Stimulated activated CD4-positive, alpha-beta T cell treated with anti-CD3 and anti-CD28 coated beads, TNF-alpha, amount 100 ng/mL, for 48 hours (primary cell): ENCODE measurements around the gene VPS13C.

Experiments used
- DNase-seq, 3 donors: peaks; one replicate each; pipeline ENCODE4 v3.0.0-alpha.2; 2020; ENCODE audit warnings: low read depth in 3 of 3

The VPS13C gene

DNA sequence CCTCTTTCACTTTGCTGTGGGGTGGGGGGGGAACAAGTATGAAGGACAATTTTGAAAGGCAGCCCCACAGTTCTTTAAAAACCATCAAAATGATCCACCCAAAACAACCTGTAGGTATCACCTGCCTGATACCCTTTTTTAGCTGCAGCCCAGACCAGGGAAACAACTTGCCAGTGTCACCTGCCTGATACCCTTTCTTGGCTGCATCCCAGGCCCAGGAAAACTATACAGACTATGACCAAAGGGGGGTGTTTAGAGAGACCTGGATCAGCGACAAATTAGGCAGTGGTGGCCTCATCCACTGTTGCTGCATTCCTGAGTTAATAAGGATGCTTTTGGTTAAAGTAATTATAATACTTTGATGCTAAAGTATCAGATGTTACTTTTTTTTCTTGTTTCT lies 122.0 kb downstream of the VPS13C start:
- DNase-seq: no peak

DNA sequence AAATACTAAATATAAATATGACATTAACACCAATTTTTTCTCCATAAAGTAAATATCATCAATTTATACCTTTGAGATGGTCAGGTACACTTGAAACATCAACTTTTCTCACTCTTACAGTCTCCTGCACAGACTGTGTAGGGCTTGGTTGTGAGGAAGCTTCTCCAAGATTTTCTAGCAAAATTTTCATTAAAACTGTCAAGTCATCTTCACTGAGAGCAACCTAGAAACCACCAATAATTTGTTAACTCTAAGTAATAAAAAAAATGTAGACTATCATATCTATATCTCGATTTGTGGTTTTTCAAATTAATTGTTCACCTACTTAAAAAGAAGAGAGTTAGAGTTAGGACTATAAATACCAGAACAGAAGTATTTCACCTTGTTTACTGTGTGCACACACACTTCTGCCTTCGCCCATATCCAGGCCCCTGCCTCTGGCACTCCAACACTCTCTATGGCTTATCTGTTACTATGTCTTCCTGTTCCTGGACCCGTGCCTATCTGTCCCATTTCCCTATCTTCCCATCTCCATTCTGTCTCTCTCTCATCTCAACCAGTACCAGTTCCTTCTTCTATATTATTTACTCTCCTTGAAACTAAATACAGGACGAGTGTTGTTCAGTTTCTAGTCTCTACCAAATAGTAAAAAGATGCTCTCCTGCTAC lies 123.6 kb downstream of the VPS13C start:
- no peak for DNase-seq

DNA sequence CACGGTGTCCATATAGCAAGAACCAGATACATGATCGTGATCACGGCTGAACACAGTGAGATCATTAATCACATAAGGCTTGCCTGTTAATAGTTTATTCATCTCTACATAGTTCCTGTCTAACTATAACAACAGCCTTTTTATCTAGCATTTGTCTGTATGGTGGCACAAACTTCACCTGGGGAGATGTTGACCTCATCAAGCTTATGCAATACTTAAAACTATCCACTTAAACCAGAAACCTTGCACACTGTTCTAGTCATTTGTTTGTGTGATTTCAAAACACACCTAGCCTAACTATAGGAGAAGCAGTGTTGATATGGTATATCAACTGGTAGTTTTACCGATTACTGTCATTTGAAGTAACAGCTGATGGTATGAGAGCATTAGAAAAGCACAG lies 124.8 kb downstream of the VPS13C start:
- DNase-seq: no peak

DNA sequence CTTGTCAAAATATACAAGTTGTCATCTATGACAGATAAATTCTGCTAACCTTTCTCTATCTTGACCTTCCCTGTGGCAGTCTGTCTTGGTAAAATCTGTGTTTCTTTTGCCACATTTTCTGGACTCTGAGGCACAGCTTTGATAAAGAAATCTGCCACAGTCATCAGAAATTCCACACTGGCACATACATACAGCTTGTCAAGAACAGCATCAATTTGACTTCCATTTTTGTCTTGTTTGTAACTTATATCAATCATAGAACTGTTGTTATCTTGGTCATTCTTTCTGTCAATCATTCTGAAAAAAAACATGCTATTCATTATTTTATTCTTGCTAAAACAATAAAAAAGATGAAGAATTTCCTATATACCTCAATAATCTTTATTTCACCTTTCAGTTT lies 130.8 kb downstream of the VPS13C start:
- DNase-seq: no peak

DNA sequence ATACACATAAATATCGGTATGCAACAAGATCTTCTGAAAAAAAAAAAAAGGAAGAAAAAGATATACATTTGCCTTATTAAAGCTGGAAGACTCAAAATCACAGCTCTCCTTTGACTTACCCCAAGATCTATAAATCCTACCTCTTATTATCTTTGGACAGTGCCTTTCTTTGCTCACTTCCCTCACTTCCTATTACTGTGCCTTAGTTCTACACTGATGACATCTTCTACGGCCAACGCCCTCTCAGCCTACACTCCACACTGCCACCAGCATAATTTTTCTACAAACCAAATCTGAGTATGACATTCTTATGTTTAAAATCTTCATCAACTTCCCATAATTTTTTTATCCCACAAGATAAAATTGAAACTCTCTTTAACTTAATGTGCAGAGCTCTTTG lies 137.1 kb downstream of the VPS13C start:
- DNase-seq: no peak

DNA sequence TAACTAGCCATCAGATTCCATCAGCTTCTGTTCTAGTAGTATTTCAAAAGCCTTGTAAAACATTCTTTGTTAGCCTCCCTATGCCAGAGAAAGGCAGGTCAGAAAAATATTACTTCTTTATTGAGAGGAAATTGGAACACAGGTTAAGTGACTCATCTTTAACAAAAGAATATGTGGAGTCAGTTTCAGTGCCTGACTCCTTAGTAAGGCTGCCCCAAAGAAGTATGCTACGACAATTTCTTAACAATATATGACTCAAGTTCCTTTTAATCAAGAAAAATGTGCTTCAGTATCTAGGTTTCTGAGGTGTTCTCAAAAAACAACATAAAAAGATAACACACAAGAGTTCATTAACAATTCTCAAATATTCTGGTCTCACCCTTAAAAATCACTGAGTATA lies 139.2 kb downstream of the VPS13C start:
- no peak for DNase-seq

DNA sequence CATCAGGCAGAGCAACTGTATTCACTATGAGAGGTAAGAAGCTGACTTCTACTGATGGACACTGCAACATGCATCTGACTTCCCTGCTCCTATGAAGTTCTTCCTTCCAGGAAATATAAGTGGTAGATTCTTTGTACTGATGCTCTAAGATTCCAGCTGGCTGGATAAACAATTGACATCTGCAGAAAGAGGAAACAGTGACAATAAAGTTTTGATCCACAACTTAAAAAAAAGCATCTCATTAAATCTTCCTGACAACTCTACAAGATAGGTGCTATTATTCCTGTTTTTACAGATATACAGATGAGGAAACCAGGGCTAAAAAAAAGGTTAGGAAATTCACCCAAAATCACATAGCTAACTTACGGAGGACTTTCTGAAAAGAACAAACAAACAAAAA lies 142.8 kb downstream of the VPS13C start:
- DNase-seq: no peak

DNA sequence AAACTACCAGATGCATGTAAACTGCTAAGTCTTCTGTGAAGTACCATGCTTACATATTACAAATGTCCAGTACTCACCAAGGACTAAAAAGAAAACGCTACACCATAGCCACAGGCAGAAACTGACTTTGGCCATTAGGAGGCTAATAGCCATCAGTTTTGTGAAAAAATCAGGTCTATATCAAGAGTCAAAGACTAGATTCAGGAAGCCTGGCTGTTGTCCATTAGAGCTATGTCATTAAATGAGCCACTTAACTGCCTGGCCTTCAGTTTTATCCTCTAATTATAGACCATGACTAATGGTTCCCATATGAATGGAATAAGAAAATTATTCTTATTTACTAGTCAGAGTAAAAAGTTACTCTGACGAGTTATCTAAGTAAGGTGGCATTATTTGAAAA lies 144.1 kb downstream of the VPS13C start:
- no peak for DNase-seq

DNA sequence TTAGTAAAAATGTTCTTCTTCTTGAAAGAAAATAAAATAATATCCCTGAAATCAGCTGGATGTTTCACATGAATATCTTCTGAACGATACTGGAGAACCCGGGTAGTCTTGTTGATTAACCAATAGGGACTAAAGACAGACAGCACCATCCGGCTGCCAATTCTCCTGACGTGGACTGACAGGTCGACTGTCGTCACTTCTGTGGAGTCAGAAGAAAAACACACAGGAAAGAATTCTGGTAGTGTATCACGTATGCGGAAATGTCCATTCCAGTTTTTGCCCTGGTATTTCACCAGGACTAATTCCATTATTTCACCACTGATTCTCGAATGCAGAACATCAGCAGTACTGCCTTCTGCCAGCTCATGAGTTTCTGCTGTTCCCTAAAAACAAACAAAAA lies 144.6 kb downstream of the VPS13C start:
- DNase-seq: no peak

DNA sequence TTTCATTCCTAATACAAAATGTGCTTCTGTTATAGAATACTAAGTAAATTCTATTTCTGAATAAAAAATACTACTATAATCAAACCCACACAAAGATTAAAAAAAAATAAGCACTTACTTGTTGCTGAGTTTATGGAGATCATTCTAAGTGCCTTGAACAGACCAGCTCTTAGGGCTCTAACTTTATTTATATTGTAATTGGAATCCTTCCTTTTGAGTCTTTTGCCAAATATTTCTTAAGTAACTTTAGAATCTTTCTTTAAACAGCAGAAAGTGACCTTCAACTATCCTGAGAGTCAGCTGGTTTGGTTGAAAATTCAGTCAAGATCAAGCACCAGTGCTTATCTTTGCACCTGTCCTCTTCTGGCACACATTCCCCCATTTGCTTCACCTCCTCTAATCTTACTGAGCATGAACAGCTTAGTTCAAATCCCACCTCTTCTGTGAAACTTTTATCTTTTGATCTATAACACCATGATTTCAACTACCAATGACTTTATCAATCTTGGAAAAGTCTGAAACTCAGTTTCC lies 149.3 kb downstream of the VPS13C start:
- DNase-seq: no peak

DNA sequence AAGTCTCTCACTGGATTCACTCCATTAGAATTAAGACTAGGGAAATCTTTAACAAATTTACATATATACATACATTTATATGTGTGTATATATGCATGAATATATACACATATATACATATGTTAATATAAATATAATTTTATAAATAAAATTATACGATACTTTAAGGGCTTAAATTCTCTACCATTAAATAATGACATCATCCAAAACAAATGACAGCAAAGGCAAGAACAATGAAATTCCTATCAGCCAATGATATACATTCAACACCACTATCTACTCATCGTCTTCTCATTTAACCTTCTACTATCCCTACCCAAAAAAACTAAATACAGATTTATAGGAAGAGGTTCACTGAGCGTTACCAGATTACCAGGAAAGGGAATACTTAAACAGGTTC lies 152.0 kb downstream of the VPS13C start:
- DNase-seq: no peak

DNA sequence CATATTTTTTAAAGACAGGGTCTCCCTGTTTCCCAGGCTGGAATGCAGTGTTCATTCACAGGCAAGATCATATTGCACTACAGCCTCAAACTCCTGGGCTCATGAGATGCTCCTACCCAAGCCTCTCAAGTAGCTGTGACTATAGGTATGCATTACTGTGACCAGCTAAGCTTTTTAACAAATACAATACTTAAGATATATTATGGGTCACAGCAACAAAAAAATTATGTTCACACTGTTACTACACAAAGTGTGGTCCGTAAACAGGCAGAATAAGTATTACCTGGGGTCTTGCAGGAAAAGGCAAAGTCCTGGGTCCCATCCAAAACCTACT lies 152.5 kb downstream of the VPS13C start:
- DNase-seq: no peak

DNA sequence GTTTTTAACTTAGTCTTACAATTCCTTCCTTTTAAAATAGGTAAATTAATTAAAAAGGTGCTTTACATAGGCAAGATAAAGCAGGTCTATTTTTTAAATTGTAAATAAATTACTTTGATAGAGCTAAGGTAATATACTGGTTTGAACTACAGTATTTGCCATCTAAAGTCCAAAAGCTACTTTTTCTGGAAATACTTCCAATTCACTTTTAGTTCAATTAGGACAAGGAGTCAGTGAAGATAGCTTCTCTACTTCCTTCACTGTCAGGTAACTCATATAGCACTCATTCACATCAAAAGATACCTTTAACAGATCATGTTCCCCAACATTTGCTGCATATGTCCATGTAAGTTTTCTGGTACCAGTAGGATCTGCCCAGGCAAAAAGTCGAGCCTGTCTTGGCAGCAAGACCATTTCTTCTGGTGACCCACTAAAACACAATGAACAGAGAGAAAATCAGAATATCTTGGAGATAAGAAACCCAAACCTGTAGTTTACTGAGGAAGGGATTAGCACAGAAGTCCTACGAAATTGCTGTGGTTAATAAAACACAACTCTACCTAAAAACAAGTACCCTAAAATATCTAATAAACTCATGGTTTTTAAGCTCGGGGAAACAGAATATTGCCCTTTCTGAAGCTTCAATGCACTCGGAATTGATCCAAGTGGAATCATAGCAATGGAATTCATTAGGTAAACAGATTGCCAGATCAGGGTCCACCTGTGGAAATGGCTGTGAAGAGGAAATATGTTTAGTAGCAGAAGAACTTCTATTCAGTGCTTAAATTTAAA lies 153.1 kb downstream of the VPS13C start:
- DNase-seq: no peak

DNA sequence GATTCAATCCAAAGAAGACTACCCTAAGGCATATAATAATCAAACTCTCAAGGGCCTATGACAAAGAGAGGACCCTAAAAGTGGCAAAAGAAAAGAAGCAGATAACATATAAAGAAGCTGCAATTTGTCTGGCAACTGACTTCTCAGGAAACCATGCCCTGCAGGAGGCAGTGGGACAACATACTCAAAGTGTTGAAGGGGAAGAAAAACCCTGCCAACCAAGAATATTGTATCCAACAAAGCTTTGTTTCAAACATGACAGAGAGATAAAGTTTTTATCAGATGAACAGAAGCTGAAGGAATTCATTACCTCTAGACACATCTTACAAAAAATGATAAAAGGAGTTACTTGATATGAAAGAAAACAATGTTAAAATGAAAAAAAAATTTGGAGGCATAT lies 167.1 kb downstream of the VPS13C start:
- no peak for DNase-seq

DNA sequence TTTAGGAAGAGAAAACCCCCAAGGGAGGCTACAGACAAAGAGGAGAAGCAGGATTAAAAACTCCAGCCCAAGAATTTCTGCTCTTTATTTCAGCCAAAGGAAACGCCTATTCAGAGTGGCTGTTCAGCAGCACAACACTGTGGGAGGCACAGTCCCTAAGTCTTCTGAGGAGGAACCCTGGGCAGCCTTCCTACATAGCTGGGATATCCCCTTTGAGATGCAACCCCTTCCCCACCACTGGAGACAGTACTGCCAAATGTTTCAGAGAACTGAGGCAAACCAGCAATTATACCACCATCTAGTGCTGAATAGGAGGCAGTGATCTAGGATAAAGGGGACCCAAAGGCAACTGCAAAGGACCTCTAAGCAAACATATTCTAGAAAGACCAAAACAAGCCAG lies 168.1 kb downstream of the VPS13C start:
- DNase-seq: no peak

DNA sequence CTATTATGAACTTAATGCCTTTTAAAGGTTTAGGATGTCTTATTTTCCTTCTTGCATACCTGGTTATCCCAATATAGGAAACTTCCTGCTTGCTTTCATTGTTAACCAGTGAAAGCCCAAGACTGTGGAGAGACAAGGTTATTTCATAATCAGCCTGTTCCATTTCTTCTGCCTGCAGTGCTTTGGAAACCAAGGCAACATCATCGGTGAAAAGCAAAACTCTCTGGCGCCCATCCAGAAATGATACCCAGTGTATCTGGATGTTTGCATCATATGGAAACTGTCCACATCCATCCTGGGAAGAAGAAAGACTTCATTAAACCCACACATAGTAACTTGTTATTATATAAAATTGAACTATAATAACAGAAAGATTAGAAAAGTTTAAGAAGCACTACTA lies 170.1 kb downstream of the VPS13C start:
- DNase-seq: no peak

DNA sequence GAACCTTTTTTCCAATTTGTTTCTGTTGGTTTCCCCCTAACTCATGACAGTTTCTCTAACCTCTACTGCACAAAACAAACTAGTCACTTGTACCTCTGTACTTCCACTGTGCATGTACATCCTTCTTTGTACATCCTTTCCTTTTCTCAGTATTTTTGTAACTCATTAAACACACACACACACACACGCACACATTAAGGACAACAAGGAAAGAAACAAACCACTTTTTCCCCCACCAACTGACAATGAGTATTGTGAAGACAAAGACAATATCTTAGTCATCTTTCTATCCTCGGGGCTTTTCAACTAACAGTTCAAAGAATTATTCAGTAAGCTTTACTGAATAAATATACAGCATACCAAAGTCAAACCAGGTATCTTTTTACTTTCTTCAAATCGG lies 170.5 kb downstream of the VPS13C start:
- DNase-seq: no peak

DNA sequence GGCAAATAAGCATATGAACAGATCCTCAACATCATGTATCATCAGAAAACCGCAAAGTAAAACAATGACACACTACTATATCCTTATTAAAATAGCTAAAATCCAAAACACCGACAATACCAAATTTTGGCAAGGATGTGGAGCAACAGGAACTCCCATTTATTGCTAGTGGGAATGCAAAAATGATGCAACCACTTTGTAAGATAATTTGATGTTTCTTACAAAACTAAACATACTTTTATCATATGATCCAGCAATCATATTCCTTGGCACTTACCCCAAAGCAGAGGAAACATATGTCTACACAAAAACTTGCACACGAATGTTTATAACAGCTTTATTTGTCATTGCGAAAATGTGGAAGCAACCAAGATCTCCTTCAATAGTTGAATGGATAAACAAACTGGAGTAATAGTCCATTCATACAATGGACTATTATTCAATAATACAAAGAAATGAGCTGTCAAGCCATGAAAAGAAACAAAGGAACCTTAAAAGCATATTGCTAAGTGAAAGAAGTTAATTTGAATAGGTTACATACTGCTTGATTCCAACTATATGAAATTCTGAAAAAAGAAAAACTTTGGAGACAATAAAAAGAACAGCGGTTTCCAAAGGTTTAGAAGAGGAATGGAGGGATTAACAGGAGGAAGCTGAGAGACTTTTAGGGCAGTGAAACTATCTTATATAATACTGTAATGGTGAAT lies 172.0 kb downstream of the VPS13C start:
- DNase-seq: no peak

DNA sequence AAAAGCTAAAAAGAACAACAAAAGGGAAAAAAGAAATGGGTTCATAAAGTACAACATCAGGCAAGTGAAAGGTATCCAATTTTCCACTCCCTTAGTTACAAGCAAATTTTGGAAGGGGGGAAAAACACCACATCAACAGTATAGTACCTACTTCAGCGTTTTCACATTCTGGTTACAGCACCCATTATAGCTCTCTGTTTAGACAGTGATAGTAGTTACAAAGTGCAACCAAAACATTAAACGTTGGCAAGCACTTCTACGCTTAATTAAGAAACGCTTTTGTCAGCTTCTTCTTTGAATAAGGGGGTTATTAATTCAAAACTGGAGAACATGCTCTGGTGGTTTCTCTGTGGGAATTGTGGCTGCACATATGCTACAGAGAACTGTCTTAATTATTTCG lies 180.2 kb downstream of the VPS13C start:
- DNase-seq: no peak

DNA sequence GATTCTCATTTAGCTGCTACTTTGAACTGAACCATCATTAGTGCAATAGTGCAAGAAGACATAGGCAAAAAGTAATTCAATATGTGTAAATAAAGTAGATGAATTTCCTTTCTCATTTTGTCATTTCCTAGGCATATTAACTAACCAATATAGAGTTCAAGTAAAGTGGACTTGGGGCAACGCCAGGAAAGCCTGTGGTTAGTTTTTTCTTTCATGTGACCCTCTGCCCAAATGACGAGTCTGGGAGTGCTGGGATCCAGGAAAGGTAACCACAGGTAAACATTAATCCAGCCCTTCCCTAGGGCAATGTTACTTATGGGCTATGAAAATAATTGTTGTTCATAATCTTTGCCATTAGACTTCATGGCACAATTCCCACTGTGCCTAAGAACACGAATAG lies 181.0 kb downstream of the VPS13C start:
- no peak for DNase-seq

DNA sequence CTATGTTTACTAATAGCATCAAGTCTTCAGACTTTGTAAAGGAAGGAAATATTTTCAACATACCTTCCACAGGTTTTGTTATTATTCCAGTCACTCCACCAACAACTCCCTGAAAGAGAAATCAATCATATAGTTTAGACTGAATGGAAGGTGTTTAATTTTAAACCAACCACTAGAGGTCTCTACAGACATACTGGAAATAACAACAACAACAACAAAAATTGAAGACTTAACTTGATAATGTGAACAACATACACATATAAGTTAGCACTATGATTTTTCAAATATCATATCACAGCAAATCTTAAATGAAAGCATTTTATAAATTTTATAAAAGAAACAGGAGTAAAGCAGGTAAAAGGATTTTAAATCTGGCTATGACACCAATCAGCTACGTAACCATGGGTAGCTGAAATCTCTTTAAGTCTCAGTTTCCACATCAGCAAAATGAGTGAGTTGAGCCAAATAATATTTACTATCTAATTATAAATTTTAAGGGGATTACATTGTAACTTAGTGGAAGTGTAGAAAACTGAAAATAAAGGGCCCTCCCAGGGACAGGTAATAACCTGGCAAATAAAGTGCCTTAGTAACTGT lies 188.2 kb downstream of the VPS13C start:
- DNase-seq: no peak

DNA sequence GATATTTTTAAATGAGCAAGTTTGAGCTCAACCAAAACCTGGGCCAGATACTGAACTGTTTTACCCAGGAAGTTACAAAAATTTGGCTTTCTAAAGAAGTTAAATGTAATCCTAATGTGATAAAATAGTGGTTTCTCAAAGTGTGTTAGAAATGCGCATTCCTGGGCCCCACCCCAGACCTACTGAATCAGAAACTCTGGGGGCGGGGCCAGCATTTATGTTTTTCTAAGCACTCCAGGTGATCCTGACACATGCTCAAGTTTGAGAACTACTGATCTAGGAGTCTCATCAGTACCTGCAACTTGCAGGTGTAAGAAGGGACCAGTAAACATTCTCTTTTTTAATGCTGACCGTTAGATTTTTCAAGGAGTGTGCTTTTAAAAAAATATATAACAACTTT lies 190.6 kb downstream of the VPS13C start:
- no peak for DNase-seq

DNA sequence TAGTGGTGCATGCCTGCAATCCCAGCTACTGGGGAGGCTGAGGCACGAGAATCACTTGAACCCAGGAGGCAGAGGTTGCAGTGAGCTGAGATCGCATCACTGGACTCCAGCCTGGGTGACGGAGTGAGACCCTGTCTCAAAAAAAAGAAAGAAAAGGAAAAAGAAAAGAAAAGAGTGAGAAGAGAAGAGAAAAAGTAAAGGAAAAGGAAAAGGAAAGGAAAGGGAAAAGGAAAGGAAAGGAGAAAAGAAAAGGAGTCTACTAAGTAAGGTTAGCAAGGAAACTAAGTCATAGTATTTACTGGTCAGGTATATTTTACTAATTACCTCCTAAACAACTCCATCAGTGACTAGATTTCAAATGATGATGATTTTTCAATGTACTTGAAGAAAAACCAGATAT lies 198.3 kb downstream of the VPS13C start:
- no peak for DNase-seq
